ENCODE results near the gene VWDE.

GRCh38 chr7:12369072-12369471, 34.6 kb downstream of the VWDE start:
- TF ChIP-seq CTCF (IDR thresholded peaks at IDR 0.05) (no peak), EZH2phosphoT487 (IDR thresholded peaks at IDR 0.05) (no peak), EZH2 (IDR thresholded peaks at IDR 0.05) (no peak)

All from neural progenitor cell (in vitro differentiated cells).